HCT116 (cell line): ENCODE measurements around the gene PAX8. TPM values are rescaled to one million over a fixed set of nuclear protein-coding genes. Genes with fewer than 3 reads are reported as not detected.

ENCODE experiments used
- ATAC-seq: fragments of 200-7000 bp; cut with Tn5 transposase; 2 replicates; pipeline ENCODE4 v1.9.1; 2020; ENCODE audit warnings: mild to moderate bottlenecking, moderate library complexity
- BruUV-seq: library from RNA; stranded (reverse); fragments of 400-500 nt; replicated peaks from 2 replicates; lab custom pipeline; 2021; lab: Mats Ljungman, UMichigan
- CTCF ChIA-PET: fragments of 300-600 bp; sonication (Branson Sonifier 250); formaldehyde crosslinking; loops from one replicate; lab custom pipeline; 2021; ENCODE audit warnings: antibody characterized with exemption; lab: Charles Lee
- POLR2A ChIA-PET: fragments of 300-600, 350-600 bp; sonication (Branson Sonifier 250); formaldehyde crosslinking; loops from one replicate; lab custom pipeline; 2021; ENCODE audit warnings: antibody characterized with exemption; lab: Charles Lee
- RAD21 ChIA-PET, 2 experiments: fragments of 300-600 bp; sonication (Branson Sonifier 250); formaldehyde crosslinking; loops; one replicate each; lab custom pipeline; 2023; ENCODE audit warnings: low total read pairs in 2 of 2; ENCODE audit not compliant: uncharacterized antibody in 2 of 2, unreplicated experiment in 2 of 2, low non-redundant PET in 1 of 2; lab: Charles Lee
- DNase-seq: peaks from one replicate; pipeline ENCODE4 v3.0.0-alpha.2; 2010; ENCODE audit warnings: low read depth, low spot score
- H2AFZ ChIP-seq: fragments of 200-600 bp; shearing (Covaris generic), sonication (generic); 2 replicates; pipeline ENCODE4 v1.6.1; 2017; ENCODE audit warnings: low read depth, mixed run types, mixed read lengths, antibody characterized with exemption, low read length; ENCODE audit not compliant: poor library complexity, severe bottlenecking
- H3K27ac ChIP-seq: 2 replicates; pipeline ENCODE4 v1.5.1; 2012; ENCODE audit warnings: low read depth, low read length
- H3K27me3 ChIP-seq: fragments of 200-600 bp; sonication (generic); 2 replicates; pipeline ENCODE4 v1.6.1; 2016; ENCODE audit warnings: mixed run types, low read length, mixed read lengths; ENCODE audit not compliant: insufficient read depth
- H3K36me3 ChIP-seq, 2 experiments: fragments of 200-500 bp in 1 of 2; fragments of 200-600 bp in 1 of 2; sonication (Bioruptor generic) in 1 of 2; sonication (generic) in 1 of 2; 2 replicates each; pipeline versions ENCODE4 v1.5.1 to v1.6.1; 2014 to 2016; ENCODE audit warnings: low read length in 2 of 2, inconsistent platforms in 1 of 2, mixed read lengths in 1 of 2, mixed run types in 1 of 2; ENCODE audit not compliant: insufficient read depth in 2 of 2, control insufficient read depth in 1 of 2
- H3K4me1 ChIP-seq, 2 experiments: fragments of 200-600 bp in 1 of 2; sonication (generic) in 1 of 2; 2 replicates each; pipeline versions ENCODE4 v1.5.1 to v1.6.1; 2012 to 2017; ENCODE audit warnings: low read length in 2 of 2, inconsistent platforms in 1 of 2, mild to moderate bottlenecking in 1 of 2, mixed read lengths in 1 of 2, mixed run types in 1 of 2, moderate library complexity in 1 of 2; ENCODE audit not compliant: insufficient read depth in 2 of 2, control insufficient read depth in 1 of 2
- H3K4me2 ChIP-seq: fragments of 200-600 bp; sonication (generic); 2 replicates; pipeline ENCODE4 v1.6.1; 2017; ENCODE audit warnings: mixed run types, low read length, mixed read lengths
- H3K4me3 ChIP-seq, 2 experiments: fragments of 200-600 bp in 1 of 2; sonication (generic) in 1 of 2; replicated peaks in 1 of 2; 2 replicates each; pipeline ENCODE4 v1.5.1; 2011 to 2016; ENCODE audit warnings: low read length in 2 of 2, control low read depth in 1 of 2, low read depth in 1 of 2, mild to moderate bottlenecking in 1 of 2, mixed read lengths in 1 of 2, mixed run types in 1 of 2
- H3K79me2 ChIP-seq: fragments of 200-600 bp; sonication (generic); 2 replicates; pipeline ENCODE4 v1.6.1; 2017; ENCODE audit warnings: mild to moderate bottlenecking, mixed run types, low read length, moderate library complexity, mixed read lengths; ENCODE audit not compliant: insufficient read depth
- H3K9ac ChIP-seq: fragments of 200-600 bp; sonication (generic); 2 replicates; pipeline ENCODE4 v1.6.1; 2016; ENCODE audit warnings: low read length, mixed read lengths
- H3K9me2 ChIP-seq: fragments of 200-600 bp; sonication (generic), shearing (Covaris generic); 2 replicates; pipeline ENCODE4 v1.6.1; 2017; ENCODE audit warnings: mixed run types, mild to moderate bottlenecking, moderate library complexity; ENCODE audit not compliant: insufficient read depth
- H3K9me3 ChIP-seq, 2 experiments: fragments of 200-500 bp in 1 of 2; fragments of 200-600 bp in 1 of 2; sonication (Bioruptor generic) in 1 of 2; sonication (generic) in 1 of 2; 2 replicates each; pipeline ENCODE4 v1.6.1; 2014 to 2017; ENCODE audit warnings: low read length in 2 of 2, mixed read lengths in 2 of 2, inconsistent platforms in 1 of 2, low read depth in 1 of 2, mild to moderate bottlenecking in 1 of 2, mixed run types in 1 of 2, moderate library complexity in 1 of 2; ENCODE audit not compliant: control insufficient read depth in 1 of 2, insufficient read depth in 1 of 2
- H4K20me1 ChIP-seq: fragments of 200-600 bp; sonication (generic), shearing (Covaris generic); 2 replicates; pipeline ENCODE4 v1.6.1; 2017; ENCODE audit warnings: mixed run types, mild to moderate bottlenecking, moderate library complexity; ENCODE audit not compliant: insufficient read depth
- EGR1 ChIP-seq: IDR thresholded peaks from 2 replicates; pipeline ENCODE4 v1.6.1; 2012; ENCODE audit warnings: low read depth
- EZH2 ChIP-seq: fragments of 200-600 bp; sonication (generic); IDR thresholded peaks from 2 replicates; pipeline ENCODE4 v1.6.1; 2017; ENCODE audit warnings: antibody characterized with exemption, mixed run types
- SP1 ChIP-seq: IDR thresholded peaks from 2 replicates; pipeline ENCODE4 v1.6.1; 2012; ENCODE audit warnings: low read depth
- SRF ChIP-seq: IDR thresholded peaks from 2 replicates; pipeline ENCODE4 v1.6.1; 2012; ENCODE audit warnings: low read depth
- ZFX ChIP-seq: fragments of 450-650 bp; IDR thresholded peaks from 2 replicates; pipeline ENCODE4 v1.6.1; 2017
- intact Hi-C: fragments of 100-400 bp; cut with micrococcal nuclease; formaldehyde crosslinking; loops from 2 replicates; pipeline ENCODE4 v1.10.0; 2022
- total RNA-seq: library from RNA; stranded (reverse); gene quantifications from one replicate; pipeline ENCODE4 v1.2.1, GENCODE V29; 2021; ENCODE audit not compliant: unreplicated experiment
- TF ChIP-seq, protein P1 (sequence below): IDR thresholded peaks from 2 replicates; pipeline ENCODE4 v1.6.1; 2012
- TF ChIP-seq, protein P2 (sequence below): IDR thresholded peaks from 2 replicates; pipeline ENCODE4 v1.6.1; 2012
- TF ChIP-seq, protein P3 (sequence below), 3 experiments: fragments of 200-600 bp in 1 of 3; sonication (generic) in 1 of 3; IDR thresholded peaks in 2 of 3; conservative IDR thresholded peaks in 1 of 3; 2 replicates each; pipeline ENCODE4 v1.5.1; 2012 to 2017; ENCODE audit warnings: low read depth in 2 of 3, low read length in 2 of 3, antibody characterized with exemption in 1 of 3, borderline replicate concordance in 1 of 3, control low read depth in 1 of 3, mild to moderate bottlenecking in 1 of 3, mixed read lengths in 1 of 3, mixed run types in 1 of 3, moderate library complexity in 1 of 3; ENCODE audit not compliant: insufficient read depth in 1 of 3

The PAX8 gene
- total RNA-seq, 1 experiment from 2014 or later, result 4.4 TPM

GRCh38 chr2:113187771-113188170 is 91.0 kb downstream of the PAX8 start:
- no peaks in the 10 kb centered on the region for H3K79me2 ChIP-seq

GRCh38 chr2:113186433-113186796 is 92.3 kb downstream of the PAX8 start:
- no TSS peak for BruUV-seq
- no peaks in the 10 kb centered on the region for H4K20me1 ChIP-seq
- H3K4me2 ChIP-seq, result no peak overlapping the region
- POLR2A ChIA-PET, result no interaction called here
- ATAC-seq, result no peak
- H3K4me3 ChIP-seq, result no peak overlapping the region
- no peaks in the 10 kb centered on the region for H3K27me3 ChIP-seq
- TF ChIP-seq EGR1 (no peak), EZH2 (no peak), ZFX (no peak), SRF (no peak), SP1 (no peak)
- TF ChIP-seq, protein P1, sequence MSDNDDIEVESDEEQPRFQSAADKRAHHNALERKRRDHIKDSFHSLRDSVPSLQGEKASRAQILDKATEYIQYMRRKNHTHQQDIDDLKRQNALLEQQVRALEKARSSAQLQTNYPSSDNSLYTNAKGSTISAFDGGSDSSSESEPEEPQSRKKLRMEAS, result no peak
- TF ChIP-seq, protein P2, sequence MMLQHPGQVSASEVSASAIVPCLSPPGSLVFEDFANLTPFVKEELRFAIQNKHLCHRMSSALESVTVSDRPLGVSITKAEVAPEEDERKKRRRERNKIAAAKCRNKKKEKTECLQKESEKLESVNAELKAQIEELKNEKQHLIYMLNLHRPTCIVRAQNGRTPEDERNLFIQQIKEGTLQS, result no peak
- RAD21 ChIA-PET, result no interaction called here
- no peaks in the 10 kb centered on the region; a peak in 1 of 4 replicates for H3K4me1 ChIP-seq
- H3K9me2 ChIP-seq, result no peaks in the 10 kb centered on the region
- H3K79me2 ChIP-seq, result no peaks in the 10 kb centered on the region
- intact Hi-C loops, result no loop called here
- H2AFZ ChIP-seq, result no peak overlapping the region
- no peaks in the 10 kb centered on the region for H3K36me3 ChIP-seq
- no peak for DNase-seq
- no peaks in the 10 kb centered on the region for H3K9me3 ChIP-seq
- CTCF ChIA-PET, result interaction anchor here (0.8 kb wide), 1 partner anchor 12 kb away, joined by 3 read pairs; no protein-coding TSS in a partner anchor
- no peak overlapping the region for H3K9ac ChIP-seq
- H3K27ac ChIP-seq, result no peak overlapping the region

More at GRCh38 chr2:113187771-113188170, 91.0 kb downstream of the PAX8 start:
- Histone ChIP-seq H3K4me2 (no peak overlapping the region), H4K20me1 (no peaks in the 10 kb centered on the region), H3K9ac (no peak overlapping the region), H3K36me3 (no peaks in the 10 kb centered on the region), H3K4me3 (no peak overlapping the region), H3K9me2 (no peaks in the 10 kb centered on the region), H3K27ac (no peak overlapping the region), H2AFZ (no peak overlapping the region), H3K4me1 (no peaks in the 10 kb centered on the region; a peak in 1 of 4 replicates), H3K27me3 (no peaks in the 10 kb centered on the region), H3K9me3 (no peaks in the 10 kb centered on the region)
- no peak for DNase-seq
- TF ChIP-seq, protein P3, sequence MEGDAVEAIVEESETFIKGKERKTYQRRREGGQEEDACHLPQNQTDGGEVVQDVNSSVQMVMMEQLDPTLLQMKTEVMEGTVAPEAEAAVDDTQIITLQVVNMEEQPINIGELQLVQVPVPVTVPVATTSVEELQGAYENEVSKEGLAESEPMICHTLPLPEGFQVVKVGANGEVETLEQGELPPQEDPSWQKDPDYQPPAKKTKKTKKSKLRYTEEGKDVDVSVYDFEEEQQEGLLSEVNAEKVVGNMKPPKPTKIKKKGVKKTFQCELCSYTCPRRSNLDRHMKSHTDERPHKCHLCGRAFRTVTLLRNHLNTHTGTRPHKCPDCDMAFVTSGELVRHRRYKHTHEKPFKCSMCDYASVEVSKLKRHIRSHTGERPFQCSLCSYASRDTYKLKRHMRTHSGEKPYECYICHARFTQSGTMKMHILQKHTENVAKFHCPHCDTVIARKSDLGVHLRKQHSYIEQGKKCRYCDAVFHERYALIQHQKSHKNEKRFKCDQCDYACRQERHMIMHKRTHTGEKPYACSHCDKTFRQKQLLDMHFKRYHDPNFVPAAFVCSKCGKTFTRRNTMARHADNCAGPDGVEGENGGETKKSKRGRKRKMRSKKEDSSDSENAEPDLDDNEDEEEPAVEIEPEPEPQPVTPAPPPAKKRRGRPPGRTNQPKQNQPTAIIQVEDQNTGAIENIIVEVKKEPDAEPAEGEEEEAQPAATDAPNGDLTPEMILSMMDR (IDR thresholded peaks at IDR 0.05 in 2 of 3, conservative IDR thresholded peaks at IDR 0.05 in 1 of 3; ENCODE audit: borderline replicate concordance in 1 of 3, insufficient read depth in 1 of 3, low read depth in 2 of 3, low read length in 2 of 3), result no peak
- ATAC-seq, result no peak
- POLR2A ChIA-PET, result no interaction called here
- RAD21 ChIA-PET, result no interaction called here
- intact Hi-C loops, result no loop called here
- CTCF ChIA-PET, result no interaction called here
- no TSS peak for BruUV-seq
